ENCODE results near the gene LANCL2. TPM values are rescaled to one million over a fixed set of nuclear protein-coding genes. Genes with fewer than 3 reads are reported as not detected.

Gene LANCL2
- total RNA-seq, 4 donors from 2014 or later, result 6.4 to 27.0 (median 15.6) TPM

DNA sequence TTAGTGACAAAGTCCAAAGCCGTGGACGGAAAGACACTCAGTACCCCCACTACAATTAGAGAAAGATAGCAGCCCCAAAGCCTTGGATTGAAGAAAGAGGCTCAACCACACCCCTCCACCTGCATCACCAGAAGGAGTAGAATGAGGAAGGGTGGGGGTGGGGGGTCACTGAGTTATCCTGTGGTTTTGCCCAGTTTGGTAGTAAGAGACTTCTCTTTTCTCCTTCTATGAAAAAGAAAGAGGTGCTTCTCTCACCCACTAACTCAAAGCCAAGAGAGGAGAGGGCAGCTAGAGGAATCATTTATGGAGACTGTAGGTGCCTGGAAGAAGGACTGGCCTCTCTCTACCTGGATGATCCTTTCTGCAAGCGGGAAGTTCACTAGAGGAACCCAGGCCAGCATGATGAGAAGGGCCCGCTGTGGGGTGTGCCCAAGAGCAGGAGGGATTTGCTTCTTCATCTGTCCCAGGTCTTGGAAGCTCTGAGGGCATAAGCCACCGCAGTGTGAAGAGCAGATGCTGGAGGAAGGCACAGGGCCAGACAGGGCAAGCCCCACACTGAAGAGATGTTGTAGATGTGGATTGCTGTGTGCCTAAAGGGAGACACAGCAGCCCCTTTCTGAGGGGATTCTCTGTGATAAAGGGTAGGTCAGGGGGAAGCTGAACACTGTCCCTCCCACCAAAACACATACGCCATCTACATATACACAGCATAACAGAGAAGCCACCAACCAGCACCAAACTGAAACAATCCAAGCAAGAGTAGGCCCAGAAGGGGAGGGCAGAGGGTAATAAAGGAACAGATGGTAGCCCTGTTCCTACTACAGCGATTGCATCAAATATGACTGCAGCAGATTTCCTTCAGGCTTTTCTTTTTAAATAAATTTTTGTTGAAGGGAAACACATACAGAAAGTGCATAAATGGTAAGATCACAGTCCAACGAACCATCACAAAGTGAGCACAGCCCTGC lies 25.8 kb upstream of the LANCL2 start:
- H3K4me1 ChIP-seq, result no peaks in the 10 kb centered on the region
- in situ Hi-C loops (cut with MboI; ENCODE audit: low pct_ligation_motif_present in 1 of 4, low pct_unique_long_range_greater_than_20kb in 1 of 4, low sequenced_read_pairs in 3 of 4), result no loop called here
- intact Hi-C loops (cut with DNase I; ENCODE audit: low total_unique reads), result no loop called here
- no peak for DNase-seq
- H3K9me3 ChIP-seq, result no peaks in the 10 kb centered on the region
- H3K4me3 ChIP-seq, result no peak overlapping the region
- 44 to 78% methylated on average over 3 to 8 of the region's 8 CpGs for WGBS, 2 donors (ENCODE audit: low coverage in 1 of 2)
- no peak overlapping the region for H3K27ac ChIP-seq
- H3K36me3 ChIP-seq, result no peaks in the 10 kb centered on the region
- TF ChIP-seq POLR2AphosphoS5 (IDR thresholded peaks at IDR 0.05), result no peak
- TF ChIP-seq, protein P1, sequence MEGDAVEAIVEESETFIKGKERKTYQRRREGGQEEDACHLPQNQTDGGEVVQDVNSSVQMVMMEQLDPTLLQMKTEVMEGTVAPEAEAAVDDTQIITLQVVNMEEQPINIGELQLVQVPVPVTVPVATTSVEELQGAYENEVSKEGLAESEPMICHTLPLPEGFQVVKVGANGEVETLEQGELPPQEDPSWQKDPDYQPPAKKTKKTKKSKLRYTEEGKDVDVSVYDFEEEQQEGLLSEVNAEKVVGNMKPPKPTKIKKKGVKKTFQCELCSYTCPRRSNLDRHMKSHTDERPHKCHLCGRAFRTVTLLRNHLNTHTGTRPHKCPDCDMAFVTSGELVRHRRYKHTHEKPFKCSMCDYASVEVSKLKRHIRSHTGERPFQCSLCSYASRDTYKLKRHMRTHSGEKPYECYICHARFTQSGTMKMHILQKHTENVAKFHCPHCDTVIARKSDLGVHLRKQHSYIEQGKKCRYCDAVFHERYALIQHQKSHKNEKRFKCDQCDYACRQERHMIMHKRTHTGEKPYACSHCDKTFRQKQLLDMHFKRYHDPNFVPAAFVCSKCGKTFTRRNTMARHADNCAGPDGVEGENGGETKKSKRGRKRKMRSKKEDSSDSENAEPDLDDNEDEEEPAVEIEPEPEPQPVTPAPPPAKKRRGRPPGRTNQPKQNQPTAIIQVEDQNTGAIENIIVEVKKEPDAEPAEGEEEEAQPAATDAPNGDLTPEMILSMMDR (IDR thresholded peaks at IDR 0.05), result no peak
- TF ChIP-seq POLR2A (IDR thresholded peaks at IDR 0.05), result no peak
- TF ChIP-seq EP300 (IDR thresholded peaks at IDR 0.05; ENCODE audit: low read depth), result no peak
- no peaks in the 10 kb centered on the region for H3K27me3 ChIP-seq

DNA sequence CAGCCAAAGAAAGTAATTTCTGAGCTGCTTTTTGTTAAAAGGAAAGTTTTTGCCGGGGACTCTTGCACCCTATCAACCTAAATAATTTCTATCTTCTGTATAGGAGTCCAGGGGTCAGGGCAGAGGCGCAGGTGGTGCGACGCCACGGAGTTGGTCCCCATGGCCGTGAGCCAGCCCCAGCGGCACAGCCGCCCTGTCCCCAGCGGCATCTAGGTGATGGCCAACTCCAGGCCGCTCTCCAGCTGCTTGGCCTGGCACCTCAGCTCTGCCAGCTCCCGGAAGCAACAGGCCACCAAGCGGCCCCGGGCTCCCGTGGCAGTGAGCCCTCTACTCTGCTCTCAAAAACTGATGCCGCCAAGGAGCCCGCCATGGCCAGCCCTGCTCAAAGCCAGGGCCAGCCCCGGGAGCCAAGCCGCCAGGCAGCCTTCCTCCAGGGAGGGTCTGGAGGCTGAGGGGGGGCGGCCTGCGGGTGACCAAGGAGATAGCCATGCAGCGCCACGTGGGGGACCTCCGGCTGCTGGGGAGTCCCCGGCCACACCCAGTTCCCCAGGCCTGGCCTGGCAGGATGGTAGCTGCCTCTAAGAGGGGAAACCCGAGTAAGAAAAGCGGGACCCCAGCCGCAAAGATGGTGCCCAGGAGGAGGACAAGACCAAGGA lies 22.8 kb upstream of the LANCL2 start:
- TF ChIP-seq POLR2AphosphoS5 (IDR thresholded peaks at IDR 0.05), result no peak
- TF ChIP-seq POLR2A (IDR thresholded peaks at IDR 0.05), result no peak
- TF ChIP-seq EP300 (IDR thresholded peaks at IDR 0.05; ENCODE audit: low read depth), result no peak
- TF ChIP-seq, protein P1 (IDR thresholded peaks at IDR 0.05), result no peak
- no peak overlapping the region for H3K4me3 ChIP-seq
- no peaks in the 10 kb centered on the region for H3K27me3 ChIP-seq
- intact Hi-C loops (cut with DNase I; ENCODE audit: low total_unique reads) (no loop called here), in situ Hi-C loops (cut with MboI; ENCODE audit: low pct_ligation_motif_present in 1 of 4, low pct_unique_long_range_greater_than_20kb in 1 of 4, low sequenced_read_pairs in 3 of 4) (no loop called here)
- no peak overlapping the region for H3K27ac ChIP-seq
- H3K36me3 ChIP-seq, result no peaks in the 10 kb centered on the region
- no peak for DNase-seq
- 92% methylated on average over 16 of the region's 27 CpGs; no CpG with 5 or more reads in 1 of the 2 donors for WGBS, 2 donors (ENCODE audit: low coverage in 1 of 2)
- H3K4me1 ChIP-seq, result no peaks in the 10 kb centered on the region
- no peaks in the 10 kb centered on the region for H3K9me3 ChIP-seq

DNA sequence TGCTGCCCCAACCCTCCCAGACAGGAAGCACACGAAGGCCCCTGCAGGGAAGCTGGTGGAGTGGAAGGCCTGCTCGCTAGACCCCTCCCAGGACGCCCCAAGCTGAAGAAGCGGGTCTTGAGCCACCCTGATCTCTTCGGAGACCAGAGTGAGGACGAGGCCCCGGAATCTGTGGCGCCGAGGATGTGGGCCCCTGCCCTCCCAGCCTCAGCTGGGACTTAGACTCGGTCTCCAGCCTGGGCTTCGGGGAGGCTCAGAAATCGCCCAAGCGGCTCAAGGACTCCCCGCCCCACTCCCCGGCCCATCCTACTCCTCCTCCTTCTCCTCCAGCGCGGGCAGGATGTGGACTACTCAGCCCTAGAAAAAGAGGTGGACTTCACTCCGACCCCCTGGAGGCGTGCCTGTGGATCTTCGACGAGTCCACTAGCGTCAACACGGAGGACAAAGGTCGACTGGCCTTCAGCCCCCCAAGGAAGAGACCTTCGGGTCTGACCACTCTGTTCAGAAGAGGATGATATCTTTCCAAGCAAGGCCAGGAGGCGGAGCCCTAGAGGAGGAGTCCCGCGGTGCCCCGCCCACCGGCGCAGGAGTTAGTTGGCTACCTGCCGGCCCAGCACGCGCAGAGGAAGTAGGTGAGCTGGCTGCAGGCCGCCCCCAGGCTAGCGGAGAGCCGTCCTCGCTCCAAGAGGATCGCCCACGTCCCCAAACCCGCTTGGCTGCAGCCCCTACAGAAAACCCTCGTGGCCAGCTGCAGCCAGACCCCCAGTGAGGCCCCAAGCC lies 21.9 kb upstream of the LANCL2 start:
- no peaks in the 10 kb centered on the region for H3K36me3 ChIP-seq
- H3K27ac ChIP-seq, result no peak overlapping the region
- no peak for TF ChIP-seq POLR2AphosphoS5 (IDR thresholded peaks at IDR 0.05)
- TF ChIP-seq POLR2A (IDR thresholded peaks at IDR 0.05), result no peak
- TF ChIP-seq, protein P1 (IDR thresholded peaks at IDR 0.05), result no peak
- no peak for TF ChIP-seq EP300 (IDR thresholded peaks at IDR 0.05; ENCODE audit: low read depth)
- H3K27me3 ChIP-seq, result no peaks in the 10 kb centered on the region
- H3K4me1 ChIP-seq, result no peaks in the 10 kb centered on the region
- DNase-seq, result no peak
- H3K9me3 ChIP-seq, result no peaks in the 10 kb centered on the region
- in situ Hi-C loops (cut with MboI; ENCODE audit: low pct_ligation_motif_present in 1 of 4, low pct_unique_long_range_greater_than_20kb in 1 of 4, low sequenced_read_pairs in 3 of 4) (no loop called here), intact Hi-C loops (cut with DNase I; ENCODE audit: low total_unique reads) (no loop called here)
- 92 to 100% methylated on average over 1 to 34 of the region's 42 CpGs for WGBS, 2 donors (ENCODE audit: low coverage in 1 of 2)
- H3K4me3 ChIP-seq, result no peak overlapping the region

Measured in transverse colon (tissue), 4 donors.